Breast epithelium (tissue), 4 donors: ENCODE data around the gene ZNF665. TPM values are rescaled to one million over a fixed set of nuclear protein-coding genes. Genes with fewer than 3 reads are reported as not detected.

ENCODE experiments used
- DNase-seq, 2 donors: peaks; one replicate each; pipeline ENCODE4 v3.0.0-alpha.2; 2019; ENCODE audit warnings: low spot score in 2 of 2
- H3K27ac ChIP-seq, 2 donors: fragments of 200-600 bp; sonication (generic) in 1 of 2; one replicate each; pipeline ENCODE4 v1.5.1; 2016 to 2019; ENCODE audit warnings: mild to moderate bottlenecking in 1 of 2
- H3K27me3 ChIP-seq, 2 donors: fragments of 200-600 bp; sonication (generic) in 1 of 2; one replicate each; pipeline versions ENCODE4 v1.5.1 to v1.6.0; 2017 to 2019; ENCODE audit warnings: control low read depth in 1 of 2, mild to moderate bottlenecking in 1 of 2
- H3K36me3 ChIP-seq: fragments of 200-600 bp; one replicate; pipeline ENCODE4 v1.5.1; 2019
- H3K4me1 ChIP-seq, 2 donors: fragments of 200-600 bp; sonication (generic); one replicate each; pipeline ENCODE4 v1.5.1; 2016 to 2019; ENCODE audit warnings: control low read depth in 1 of 2
- H3K4me3 ChIP-seq, 3 donors: fragments of 200-600 bp; sonication (generic); 1 replicate in 2 of 3; 2 replicates in 1 of 3; pipeline ENCODE4 v1.5.1; 2016 to 2019; ENCODE audit warnings: mild to moderate bottlenecking in 3 of 3, moderate library complexity in 2 of 3
- H3K9me3 ChIP-seq, 2 donors: fragments of 200-600 bp; sonication (generic) in 1 of 2; one replicate each; pipeline ENCODE4 v1.5.1; 2016 to 2019; ENCODE audit warnings: control low read depth in 1 of 2
- CTCF ChIP-seq, 3 donors: fragments of 450-650 bp; IDR thresholded peaks; one replicate each; pipeline ENCODE4 v1.5.1; 2016 to 2017; ENCODE audit warnings: antibody characterized with exemption in 3 of 3, mild to moderate bottlenecking in 3 of 3, moderate library complexity in 3 of 3
- POLR2A ChIP-seq: fragments of 450-650 bp; IDR thresholded peaks from one replicate; pipeline ENCODE4 v1.6.1; 2016; ENCODE audit warnings: antibody characterized with exemption, mild to moderate bottlenecking, moderate library complexity
- POLR2AphosphoS5 ChIP-seq, 3 donors: sonication (generic); formaldehyde crosslinking; IDR thresholded peaks; one replicate each; pipeline ENCODE4 v1.6.1; 2017; ENCODE audit warnings: antibody characterized with exemption in 3 of 3
- intact Hi-C: fragments of 100-400 bp; cut with DNase I; formaldehyde crosslinking; loops from one replicate; pipeline ENCODE4 v1.15.1; 2023; ENCODE audit warnings: low total_unique reads
- total RNA-seq, 3 donors: library from RNA; depleted of rRNA; stranded (reverse); fragments of >200 nt; gene quantifications; one replicate each; pipeline ENCODE4 v1.1.0, GENCODE V29; 2016

ZNF665 gene
- total RNA-seq, 3 donors from 2014 or later, result 2.9 to 8.6 (median 5.8) TPM

GRCh38 chr19:53147645-53148044, 45.5 kb downstream of the ZNF665 start:
- Histone ChIP-seq H3K27me3 (no peaks in the 10 kb centered on the region), H3K4me3 (no peak overlapping the region), H3K36me3 (peaks cover 18% of the 10 kb centered on the region), H3K9me3 (peaks cover 79 to 93% of the 10 kb centered on the region in 2 donors), H3K4me1 (no peaks in the 10 kb centered on the region), H3K27ac (no peak overlapping the region)
- DNase-seq, result no peak
- intact Hi-C loops, result no loop called here
- no peak for TF ChIP-seq POLR2A
- TF ChIP-seq CTCF (IDR thresholded peaks at IDR 0.05), result no peak
- TF ChIP-seq POLR2AphosphoS5 (IDR thresholded peaks at IDR 0.05), result no peak

- TF ChIP-seq POLR2A (no peak), POLR2AphosphoS5 (IDR thresholded peaks at IDR 0.05) (no peak)
- Histone ChIP-seq H3K27me3 (no peaks in the 10 kb centered on the region), H3K36me3 (peaks cover 6% of the 10 kb centered on the region), H3K4me3 (no peak overlapping the region), H3K4me1 (no peaks in the 10 kb centered on the region), H3K9me3 (peaks cover 69 to 73% of the 10 kb centered on the region in 2 donors), H3K27ac (no peak overlapping the region)
- intact Hi-C loops, result no loop called here
- DNase-seq, result no peak
Observed at GRCh38 chr19:53140351-53140750, 52.8 kb downstream of the ZNF665 start.

GRCh38 chr19:53136432-53136831, 56.7 kb downstream of the ZNF665 start:
- Histone ChIP-seq H3K4me1 (peaks cover 3 to 5% of the 10 kb centered on the region in 2 donors), H3K27ac (no peak overlapping the region), H3K36me3 (no peaks in the 10 kb centered on the region), H3K4me3 (no peak overlapping the region), H3K27me3 (no peaks in the 10 kb centered on the region), H3K9me3 (peaks cover 40 to 43% of the 10 kb centered on the region in 2 donors)
- intact Hi-C loops, result no loop called here
- no peak for TF ChIP-seq POLR2A
- TF ChIP-seq POLR2AphosphoS5 (IDR thresholded peaks at IDR 0.05), result no peak
- no peak for DNase-seq

- DNase-seq, result peak; percentile 75 to 82
- H3K27ac ChIP-seq, result peak within 1 kb of the TSS; percentile 73 to 88
- no peaks in the 10 kb centered on the region for H3K36me3 ChIP-seq
- H3K4me1 ChIP-seq, result peaks cover 3 to 8% of the 10 kb centered on the region in 2 donors
- intact Hi-C loops, result no loop called here
- H3K27me3 ChIP-seq, result no peaks in the 10 kb centered on the region
- peak within 1 kb of the TSS; percentile 46 to 89 (median 82) for H3K4me3 ChIP-seq
- TF ChIP-seq POLR2AphosphoS5 (IDR thresholded peaks at IDR 0.05) (peak in 1 of 3 donors; percentile 18), CTCF (IDR thresholded peaks at IDR 0.05) (no peak), POLR2A (no peak)
- H3K9me3 ChIP-seq, result peaks cover 0 to 6% of the 10 kb centered on the region in 2 donors
Observed at GRCh38 chr19:53132141-53132991, 60.8 kb downstream of the ZNF665 start, which contains the start of gene ZNF415. ZNF415 (minus strand) TSS chr19:53132910; CDS start chr19:53122676, 10,234 bp downstream.

GRCh38 chr19:53131727-53132126, 61.4 kb downstream of the ZNF665 start:
- H3K4me3 ChIP-seq, result peak overlapping the region; percentile 46 to 89 (median 82)
- peaks cover 3 to 8% of the 10 kb centered on the region in 2 donors for H3K4me1 ChIP-seq
- TF ChIP-seq CTCF (IDR thresholded peaks at IDR 0.05), result no peak
- no peak for TF ChIP-seq POLR2AphosphoS5 (IDR thresholded peaks at IDR 0.05)
- no peak for TF ChIP-seq POLR2A
- H3K9me3 ChIP-seq, result no peaks in the 10 kb centered on the region
- no peak overlapping the region for H3K27ac ChIP-seq
- no peaks in the 10 kb centered on the region for H3K36me3 ChIP-seq
- intact Hi-C loops, result no loop called here
- no peaks in the 10 kb centered on the region for H3K27me3 ChIP-seq
- no peak for DNase-seq

GRCh38 chr19:53131085-53131590, 62.0 kb downstream of the ZNF665 start:
- peaks cover 3 to 8% of the 10 kb centered on the region in 2 donors for H3K4me1 ChIP-seq
- no peak overlapping the region for H3K27ac ChIP-seq
- no peak overlapping the region for H3K4me3 ChIP-seq
- no peaks in the 10 kb centered on the region for H3K27me3 ChIP-seq
- no peaks in the 10 kb centered on the region for H3K36me3 ChIP-seq
- TF ChIP-seq CTCF (IDR thresholded peaks at IDR 0.05) (no peak), POLR2A (no peak), POLR2AphosphoS5 (IDR thresholded peaks at IDR 0.05) (no peak)
- intact Hi-C loops, result no loop called here
- DNase-seq, result no peak
- no peaks in the 10 kb centered on the region for H3K9me3 ChIP-seq
